EL (cell line): ENCODE data around the gene ATF6.

ENCODE experiments used
- DNase-seq: peaks from one replicate; pipeline ENCODE4 v3.0.0-alpha.2; 2016

The ATF6 gene

DNA sequence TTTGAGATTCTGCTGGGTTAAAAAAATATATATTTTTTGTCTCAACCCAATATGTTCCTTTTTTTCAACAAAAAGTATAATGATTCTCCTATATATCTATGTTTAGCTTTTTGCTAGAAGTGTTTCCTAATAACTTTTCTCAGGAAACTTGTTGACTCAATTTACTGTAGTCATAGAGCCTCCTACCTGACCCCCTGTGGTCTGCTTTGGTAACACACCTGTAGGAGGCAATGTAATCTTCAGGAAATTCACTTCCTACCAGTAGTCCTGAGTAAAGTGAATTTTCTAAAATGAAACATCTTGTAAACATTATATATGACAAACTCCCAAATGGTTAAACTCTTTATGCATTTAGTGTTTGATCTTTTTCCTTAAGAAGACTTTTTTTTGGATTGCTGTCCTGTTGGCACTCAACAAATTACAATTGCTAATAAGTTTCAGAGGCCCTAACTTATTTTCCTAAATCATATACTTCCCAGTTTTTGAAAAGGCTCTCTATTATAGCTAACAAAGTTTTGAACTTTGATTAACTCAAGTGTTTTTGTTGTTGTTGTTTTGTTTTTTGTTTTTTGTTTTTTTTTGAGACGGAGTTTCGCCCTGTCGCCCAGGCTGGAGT lies 139.3 kb downstream of the ATF6 start:
- DNase-seq = peak; percentile 13

DNA sequence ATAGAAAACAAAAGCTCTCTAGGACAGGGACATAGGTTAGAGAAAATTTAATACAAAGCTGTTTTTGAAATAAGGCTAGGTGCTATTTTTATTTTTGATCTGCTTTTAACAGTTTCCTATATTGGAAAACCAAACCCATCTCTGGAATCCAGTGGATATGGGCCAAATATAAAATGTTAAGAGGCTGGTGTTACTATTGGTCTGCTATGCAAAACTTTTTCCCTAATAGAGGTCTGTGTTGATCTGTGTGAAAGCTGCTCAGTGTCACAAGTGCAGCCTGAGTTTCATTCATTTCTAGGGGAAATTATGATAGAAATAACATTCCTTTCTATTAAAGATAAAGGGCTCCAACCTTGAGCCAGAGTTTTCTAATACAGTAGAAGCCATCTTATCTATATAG lies 141.1 kb downstream of the ATF6 start:
- no peak for DNase-seq

DNA sequence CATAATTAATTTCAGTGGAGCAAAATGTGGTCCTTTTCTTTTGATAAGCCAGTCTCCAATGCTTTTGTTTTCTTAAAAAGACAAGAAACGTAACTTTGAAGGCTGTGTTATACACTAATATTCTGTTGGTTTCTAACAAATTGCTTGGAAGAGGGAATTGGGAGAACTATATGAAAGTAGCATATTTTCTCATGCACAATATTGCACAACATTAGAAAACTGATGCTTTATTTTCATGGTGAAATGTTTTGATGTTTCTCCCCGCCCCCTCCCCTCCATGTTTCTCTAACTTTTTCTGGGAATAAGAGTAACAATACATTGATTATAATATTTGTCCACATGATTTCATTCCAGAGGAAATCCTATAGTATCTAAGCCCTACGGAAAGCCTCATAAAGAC lies 142.1 kb downstream of the ATF6 start:
- no peak for DNase-seq

DNA sequence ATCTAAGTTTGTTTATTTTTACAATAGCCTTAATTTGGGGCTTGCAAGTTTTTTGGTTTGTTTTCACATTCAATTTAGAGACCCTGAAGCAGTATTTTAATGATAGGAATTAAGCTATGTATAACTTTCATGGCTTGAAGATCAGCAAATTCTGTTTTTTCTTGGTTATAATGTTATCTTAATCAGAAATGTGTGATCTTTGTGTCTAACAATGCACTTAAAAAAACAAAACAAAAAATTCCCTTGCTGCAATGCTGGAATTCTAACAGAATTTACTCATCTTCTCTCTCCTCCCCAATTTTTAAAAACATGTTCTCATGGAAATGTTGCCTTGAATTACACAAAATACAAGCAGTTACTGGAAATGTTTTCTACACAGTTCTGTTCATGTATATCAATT lies 144.5 kb downstream of the ATF6 start:
- peak; percentile 52 for DNase-seq

DNA sequence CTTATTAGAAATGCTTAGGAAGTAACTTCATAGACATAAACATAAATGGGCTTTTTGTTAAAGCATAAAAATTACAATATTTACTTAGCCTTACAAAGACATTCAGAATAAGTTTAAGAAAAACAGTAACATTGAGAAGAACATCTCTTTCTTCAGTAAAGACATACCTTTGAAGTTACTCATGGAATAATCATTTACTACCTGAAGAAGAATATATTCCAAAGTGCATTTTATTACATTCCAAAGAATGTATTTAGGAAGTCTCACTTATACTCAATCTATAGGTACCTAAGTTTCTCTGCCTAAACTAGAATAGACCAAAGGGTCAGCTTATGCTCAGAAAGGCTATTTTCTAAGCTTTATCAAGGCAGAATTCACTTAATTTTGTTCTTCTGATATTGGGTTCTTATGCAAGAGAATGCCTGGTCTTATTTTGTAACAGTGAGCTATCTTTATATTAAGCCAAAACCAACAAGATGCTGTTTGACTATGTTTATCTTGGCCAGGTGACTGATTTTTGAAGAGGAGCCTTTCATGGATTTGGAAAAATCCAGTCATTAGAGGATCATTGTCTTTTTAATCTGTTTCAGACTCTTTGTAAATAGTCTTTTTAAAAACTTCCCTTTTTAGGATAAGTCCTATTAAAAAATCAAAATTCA lies 147.5 kb downstream of the ATF6 start:
- no peak for DNase-seq

DNA sequence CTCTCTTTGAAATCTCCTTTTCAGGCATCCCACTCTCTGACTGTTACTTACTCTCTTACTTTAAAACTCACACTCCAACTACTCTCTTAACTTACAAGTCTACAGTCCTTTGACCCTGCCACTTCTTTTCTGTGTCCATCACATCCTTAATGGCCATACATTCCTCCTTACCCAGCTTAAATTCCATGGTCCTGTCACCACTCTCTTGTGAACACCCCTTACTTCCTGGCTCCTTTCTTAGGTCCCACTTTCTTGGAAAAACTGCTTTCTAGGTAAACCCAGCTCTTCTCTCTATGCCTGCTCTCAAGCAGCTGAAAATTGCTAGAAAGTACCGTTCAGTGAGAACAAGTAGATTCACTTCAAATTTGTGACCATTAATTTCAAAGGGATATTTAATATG lies 148.5 kb downstream of the ATF6 start:
- DNase-seq = peak; percentile 6

DNA sequence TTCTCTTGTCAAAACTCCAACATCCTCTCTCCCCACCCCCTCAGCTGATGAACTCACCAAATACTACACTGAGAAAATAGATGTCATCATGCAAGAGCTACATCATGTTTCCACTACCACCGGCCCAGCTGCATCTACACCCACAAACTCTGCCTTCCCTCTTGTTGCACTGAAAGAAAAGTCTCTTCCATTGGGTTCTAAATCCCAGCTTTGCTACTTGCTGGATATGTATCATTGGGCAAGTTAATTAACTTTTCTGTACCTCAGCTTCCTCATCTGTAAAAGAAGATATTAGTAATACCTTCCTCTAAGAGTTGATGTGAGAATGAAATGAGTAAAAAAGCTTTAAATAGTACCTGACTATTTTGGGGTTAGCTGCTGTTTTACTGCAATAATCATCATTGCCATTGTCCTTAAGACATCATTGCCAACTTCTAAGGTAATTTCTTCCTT lies 149.0 kb downstream of the ATF6 start:
- DNase-seq = peak; percentile 7

DNA sequence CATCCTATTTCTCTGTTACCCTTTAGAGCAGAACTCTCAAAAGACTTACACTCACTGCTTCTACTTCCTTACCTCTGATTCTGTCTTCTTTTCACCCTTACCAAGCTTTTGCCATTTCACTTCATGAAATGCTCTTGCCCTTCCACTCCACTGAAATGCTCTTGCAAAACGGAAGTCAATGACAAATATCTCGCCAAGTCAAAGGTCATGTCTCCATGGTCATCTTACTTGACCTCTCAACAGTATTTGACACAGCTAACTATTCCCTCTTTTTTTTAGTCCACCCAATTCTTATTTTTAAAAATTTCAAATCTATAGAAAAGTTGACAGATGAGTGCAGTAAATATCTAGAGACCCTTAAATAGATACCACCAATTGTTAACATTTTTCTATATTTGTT lies 149.9 kb downstream of the ATF6 start:
- no peak for DNase-seq

DNA sequence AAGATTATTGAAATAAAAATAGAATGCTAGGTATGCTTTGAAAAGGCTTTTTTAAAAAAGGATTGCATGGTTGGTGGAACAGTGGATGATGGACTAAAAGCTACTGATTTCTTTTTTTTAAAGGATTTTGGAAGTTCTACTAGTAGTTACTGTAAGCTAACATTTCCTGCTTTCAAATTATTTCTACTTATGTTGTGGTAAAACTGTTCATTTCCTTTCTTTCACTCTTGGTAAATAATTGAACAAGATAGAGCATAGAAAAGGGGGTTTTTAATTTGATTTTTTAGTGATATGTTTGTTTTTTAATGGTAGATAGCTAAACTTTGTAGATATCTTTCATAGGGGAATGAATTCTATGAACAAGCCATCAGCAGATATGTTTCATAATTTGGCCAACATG lies 153.1 kb downstream of the ATF6 start:
- no peak for DNase-seq

DNA sequence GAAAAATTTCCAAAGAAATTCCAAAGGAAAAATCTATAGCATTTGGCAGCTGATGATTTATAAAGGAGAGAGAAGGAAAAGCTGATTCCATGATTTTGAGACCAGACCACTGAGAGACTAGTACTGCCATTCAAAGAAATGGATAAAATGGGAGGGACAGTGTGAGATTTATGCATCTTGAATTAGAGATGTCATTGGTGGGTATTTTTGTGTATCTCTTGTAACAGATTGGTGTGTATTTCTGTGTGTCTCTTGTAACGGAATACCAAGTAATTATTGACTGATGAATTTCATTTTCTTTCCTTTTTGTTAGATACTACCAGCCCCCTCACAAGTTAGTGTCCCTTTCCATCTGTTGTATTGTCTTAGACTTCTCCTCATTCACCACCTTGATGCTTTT lies 155.4 kb downstream of the ATF6 start:
- no peak for DNase-seq

DNA sequence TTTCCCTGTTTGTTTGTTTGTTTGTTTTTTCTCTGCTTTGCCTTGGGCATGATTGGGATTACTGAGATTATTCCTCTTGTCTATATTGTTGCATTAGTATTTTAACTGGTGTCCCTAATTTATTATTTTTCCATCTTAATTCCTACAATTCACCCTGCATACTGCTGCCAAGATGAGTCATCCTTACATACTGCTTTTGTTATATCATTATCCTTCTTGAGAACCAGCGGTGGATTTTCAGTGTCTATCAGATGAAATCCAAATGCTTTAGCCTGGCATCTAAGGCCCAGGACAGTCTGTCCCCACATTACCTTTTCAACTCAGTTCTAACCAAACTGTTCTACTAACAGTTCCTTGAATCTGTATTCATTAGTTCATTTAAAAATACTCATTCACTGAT lies 155.9 kb downstream of the ATF6 start:
- DNase-seq = peak; percentile 57

DNA sequence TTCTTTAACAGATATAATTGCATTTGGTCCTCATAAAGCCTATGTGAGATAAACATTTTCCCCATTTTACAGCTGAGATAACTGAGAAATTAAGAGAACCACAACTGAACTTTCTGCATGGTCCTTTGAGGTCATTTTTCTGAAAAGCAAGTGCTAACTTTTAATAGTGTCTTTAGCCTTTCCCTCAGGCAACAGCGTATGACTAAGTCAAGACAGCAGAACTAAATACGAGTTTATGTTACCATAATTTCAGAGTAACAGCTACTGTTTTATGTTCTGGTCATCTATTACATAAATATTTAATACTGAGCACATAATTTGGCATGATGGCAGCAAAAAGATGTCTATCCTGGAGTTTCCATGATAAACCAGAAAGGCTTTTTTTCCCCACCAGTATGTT lies 161.9 kb downstream of the ATF6 start:
- no peak for DNase-seq

DNA sequence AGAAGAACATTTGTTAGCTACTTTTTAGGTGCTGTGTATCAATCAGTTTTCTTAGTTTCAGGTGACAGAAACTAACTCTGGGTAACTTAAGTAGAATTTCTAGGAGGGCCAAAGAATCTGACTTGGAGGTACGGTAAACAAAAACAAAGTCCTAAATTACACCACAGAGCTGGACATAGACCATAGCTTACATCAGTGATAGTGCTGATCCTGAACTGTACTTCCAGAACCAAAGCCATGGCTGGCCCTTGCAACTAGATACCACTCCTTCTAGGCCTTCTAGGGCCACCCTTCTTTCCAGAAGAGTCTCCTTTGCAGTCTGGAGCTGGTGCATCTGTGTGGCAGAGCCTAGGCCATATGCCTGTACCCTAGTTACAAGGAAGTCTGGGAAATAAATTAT lies 163.0 kb downstream of the ATF6 start:
- DNase-seq = no peak

DNA sequence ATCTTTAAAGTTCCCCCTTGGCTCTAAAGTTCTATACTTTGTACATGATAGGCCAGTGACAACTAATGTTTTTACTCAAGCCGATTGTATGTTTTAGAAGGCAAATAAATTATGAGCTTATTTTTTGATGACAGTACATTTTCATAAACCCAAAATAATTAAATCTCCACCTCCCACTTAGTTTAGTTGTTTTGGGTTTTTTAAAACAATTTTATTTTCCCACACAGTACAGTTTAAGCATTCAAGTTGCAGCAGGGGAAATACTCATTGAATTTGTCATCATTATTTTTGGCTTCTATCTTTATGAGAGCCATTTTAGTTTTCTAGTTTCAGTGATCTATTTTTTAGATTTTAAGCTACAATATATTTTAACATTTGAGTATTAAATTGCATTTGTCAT lies 163.9 kb downstream of the ATF6 start:
- DNase-seq = peak; percentile 38

DNA sequence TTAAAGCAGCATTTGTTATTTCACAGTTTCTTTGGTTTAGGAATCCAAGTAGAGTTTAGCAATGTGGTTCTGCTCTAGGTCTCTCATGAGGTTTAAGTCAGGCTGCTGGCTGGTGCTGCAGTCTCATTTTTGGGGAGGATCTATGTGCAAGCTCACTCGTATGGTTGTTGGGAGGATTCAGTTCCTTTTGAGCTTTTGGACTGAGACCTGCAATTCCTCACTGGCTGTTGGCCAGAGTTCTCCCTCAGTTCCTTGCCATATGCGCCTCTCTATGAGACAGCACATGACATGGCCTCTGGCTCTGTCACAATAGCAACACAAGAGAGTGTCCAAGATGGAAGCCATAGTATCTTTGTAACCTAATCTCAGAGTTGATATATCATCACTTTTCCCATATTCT lies 166.5 kb downstream of the ATF6 start:
- no peak for DNase-seq

DNA sequence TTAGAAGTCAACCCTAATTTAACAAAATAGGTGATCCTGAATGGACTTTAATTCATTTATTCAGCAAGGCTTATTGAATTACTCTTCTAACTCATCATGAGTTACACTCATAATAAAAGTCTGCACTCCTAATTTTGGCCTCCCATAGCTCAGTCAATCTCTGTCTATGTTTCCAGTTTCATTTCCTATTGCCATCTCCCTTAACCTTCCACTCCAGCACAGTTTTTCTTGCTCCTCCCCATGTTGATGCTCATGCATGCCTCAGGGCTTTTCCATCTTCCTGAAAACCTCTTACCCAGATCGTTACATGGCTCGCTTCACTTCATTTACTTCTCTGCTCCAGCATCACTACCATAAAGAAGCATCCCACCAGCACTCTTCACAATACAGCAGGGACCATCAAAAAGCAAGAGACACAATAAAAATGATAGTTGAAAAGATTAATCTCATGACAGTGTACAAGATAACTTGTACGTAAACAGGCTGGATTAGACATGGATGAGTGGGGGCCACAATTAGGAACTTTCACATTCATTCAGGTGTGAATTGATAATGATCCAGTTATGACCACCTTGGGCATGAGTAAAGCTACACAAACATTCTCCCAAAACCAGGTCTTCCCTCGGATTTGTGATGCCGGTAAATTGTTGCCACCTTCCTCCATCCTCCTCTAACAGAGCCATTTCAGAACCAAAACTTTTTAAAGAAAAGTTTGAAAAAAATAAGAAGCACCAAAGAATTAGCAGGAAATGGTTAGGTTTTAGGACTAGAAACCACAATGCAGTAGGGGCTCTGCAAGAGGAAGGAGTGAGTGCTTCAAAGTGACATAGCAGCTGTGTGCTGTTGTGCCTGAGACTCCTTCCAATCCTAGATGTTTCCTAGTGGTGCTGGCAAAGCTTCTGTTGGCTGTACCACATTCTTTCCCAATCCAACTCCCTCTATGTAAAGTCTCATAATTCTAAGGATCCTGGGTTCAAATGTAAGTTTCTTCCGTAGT lies 167.8 kb downstream of the ATF6 start:
- DNase-seq = no peak

DNA sequence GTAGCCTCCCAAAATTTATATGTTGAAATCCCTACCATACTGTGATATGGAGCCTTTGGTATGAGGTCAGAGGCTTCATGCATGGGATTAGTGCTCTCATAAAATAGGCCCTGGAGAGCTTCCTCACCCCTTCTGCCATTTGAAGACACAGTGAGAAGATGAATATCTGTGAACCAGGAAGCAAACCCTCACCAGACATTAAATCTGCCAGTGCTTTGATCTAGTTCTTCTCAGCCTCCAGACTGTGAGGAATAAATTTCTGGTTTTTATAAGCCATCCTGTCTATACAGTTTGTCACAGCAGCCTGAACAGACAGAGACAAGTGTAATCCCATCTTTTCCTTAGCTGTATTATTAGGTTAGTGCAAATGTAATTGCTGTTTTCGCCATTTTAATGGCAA lies 169.1 kb downstream of the ATF6 start:
- no peak for DNase-seq

DNA sequence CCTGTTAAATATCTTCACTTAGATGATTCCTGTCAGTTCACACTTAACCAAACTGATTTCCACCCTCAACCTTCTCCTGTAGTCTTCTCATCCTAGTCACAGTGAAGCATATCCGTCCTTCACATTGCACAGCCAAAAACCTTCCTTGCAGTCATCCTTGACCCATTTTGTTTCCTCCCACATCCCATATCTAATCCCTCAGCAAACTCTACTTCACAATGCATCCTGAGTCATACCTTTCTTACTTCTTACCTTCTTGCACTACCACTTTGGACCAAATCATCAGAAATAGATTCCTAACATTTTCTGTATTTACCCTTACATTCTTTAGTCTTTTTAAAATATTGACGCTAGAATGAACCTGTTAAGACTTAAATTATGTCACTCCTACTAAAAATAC lies 170.7 kb downstream of the ATF6 start:
- no peak for DNase-seq

DNA sequence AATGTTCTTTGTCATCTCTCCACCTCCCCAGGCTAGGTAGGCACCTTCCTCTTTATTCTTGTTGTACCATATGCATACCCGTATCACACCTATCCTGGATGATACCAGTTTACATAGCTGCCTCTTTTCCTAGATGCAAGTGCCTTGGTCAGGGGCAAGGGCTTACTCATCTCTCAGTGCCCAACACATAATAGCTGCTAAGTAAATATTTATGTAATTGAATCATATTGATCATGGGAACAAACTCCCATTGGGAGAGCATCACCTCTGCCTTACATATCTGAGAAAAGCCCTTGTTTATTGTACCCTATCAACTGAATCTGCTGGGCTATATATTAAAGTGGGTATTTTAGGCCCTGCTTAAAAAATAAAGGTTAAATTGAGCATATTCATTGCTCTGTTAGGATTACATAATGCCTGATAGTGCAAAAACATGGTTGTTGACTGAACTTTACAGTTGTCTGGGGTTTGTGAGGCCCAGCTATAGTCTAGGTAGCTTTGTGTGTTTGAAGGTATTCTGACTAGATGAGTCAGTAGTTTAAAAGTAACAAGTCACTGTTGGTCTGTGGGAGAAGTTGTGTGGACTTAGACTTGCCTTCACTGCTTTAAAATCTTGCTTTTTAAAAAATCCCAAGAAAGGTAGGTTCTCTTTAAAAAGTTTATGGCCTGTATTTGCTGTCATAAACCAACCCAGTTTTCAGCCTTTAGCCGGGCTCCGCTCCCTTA lies 174.9 kb downstream of the ATF6 start:
- no peak for DNase-seq

DNA sequence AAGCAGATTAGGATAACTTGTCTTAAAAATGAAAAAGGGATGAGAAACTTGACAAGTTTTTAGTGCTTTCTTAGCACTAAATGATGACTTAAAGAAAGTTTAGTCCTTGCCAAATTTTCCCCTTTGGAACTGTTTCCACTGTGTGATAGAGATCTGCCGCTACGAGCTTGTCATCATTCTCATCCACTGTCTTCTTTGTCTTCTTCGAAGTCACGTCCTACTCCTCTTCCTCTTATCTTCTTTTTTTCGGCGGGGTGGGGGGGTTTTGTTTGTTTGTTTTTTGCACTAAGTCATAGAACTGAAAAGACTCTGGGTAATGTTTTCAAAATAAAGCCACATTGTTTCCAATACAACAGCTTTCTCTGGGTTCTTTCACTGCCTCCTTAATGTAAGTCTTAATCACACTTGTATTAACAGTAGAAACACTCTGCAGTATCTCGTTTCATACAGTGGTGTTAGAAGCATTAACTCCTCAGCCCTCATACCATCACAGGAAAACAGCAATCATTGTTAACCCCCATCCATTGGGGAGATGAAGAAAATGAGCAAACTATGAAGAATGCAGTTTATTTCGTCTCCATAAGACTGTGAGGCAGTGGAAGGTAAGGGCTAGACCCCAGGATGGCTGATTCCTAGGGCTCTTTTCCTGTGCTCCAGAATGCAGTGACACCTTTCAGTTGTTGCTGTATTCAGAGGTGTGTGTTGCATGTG lies 175.8 kb downstream of the ATF6 start:
- no peak for DNase-seq

DNA sequence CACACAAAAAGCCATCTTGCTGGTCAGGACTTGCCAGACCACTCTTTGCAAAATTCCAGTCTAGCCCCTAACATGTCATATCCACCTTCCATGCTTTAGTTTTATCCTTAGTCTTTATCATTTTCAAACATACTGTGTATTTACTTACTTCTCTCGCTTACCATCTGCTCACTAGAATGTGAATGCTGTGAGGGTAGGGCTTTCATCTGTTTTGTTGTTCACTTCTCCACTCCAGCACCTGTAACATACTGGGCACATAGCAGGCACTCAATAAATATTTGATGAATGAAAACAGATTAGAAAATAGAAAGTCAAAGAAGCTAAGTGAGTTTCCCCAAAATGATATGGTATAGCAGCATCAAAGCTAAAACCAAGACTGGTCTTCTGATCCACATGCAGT lies 177.6 kb downstream of the ATF6 start:
- no peak for DNase-seq

DNA sequence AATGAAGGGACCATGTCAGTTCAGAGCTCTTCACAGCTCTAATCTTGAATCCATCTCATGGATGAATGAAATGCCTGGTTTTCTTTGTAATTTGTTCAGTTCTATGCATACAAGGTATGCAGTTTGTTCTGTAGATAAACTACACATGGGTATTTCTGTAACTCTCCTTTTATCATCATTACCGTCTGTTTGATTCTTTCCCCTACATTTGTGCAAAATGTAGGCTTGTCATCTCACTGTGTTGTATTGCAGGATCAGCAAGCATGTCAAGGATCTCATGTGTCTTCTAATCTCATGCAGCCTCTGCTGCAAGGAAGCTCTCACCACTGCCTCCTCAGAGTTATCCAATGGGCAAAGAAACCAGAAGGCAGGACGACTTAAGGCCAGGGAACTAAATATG lies 178.3 kb downstream of the ATF6 start:
- no peak for DNase-seq
